Measurements from ENCODE around the gene CPNE4.
"Not testable (repeated sequence)": the region's sequence is repeated elsewhere in the genome, so short reads cannot be mapped to it uniquely, and the experiment has no call there.

Gene CPNE4

DNA sequence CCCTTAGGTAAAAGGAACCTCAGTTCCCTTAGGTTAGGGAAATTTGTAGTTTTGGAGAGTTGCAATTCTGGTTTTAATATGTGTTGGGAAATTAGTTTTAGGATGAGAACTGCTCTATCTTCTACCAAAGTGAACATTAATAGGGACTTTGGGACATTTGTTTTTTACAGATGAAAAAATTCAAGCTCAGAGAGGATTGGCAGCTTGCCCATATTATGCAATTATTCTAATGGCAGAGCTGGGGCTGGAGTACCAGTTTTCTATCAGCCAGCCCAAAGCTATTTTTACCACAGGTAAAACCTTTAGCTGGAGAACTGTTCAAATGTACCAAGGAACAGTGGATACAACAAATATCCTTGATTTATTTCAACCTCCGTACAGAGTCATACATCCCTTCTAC lies 127.0 kb downstream of the CPNE4 start:
- H3K27me3 ChIP-seq (ENCODE audit: control insufficient read depth, insufficient read depth, low read length), result no peaks in the 10 kb centered on the region
- no peak overlapping the region for H3K4me2 ChIP-seq (ENCODE audit: low read length)
- H3K9me3 ChIP-seq (replicated peaks; ENCODE audit: low read length), result no peaks in the 10 kb centered on the region
- H3K36me3 ChIP-seq (ENCODE audit: insufficient read depth, low read length), result no peaks in the 10 kb centered on the region
- no peak overlapping the region for H3K4me3 ChIP-seq (ENCODE audit: low read length)
- H3K4me1 ChIP-seq (ENCODE audit: control insufficient read depth, insufficient read depth, low read length), result peaks cover 18% of the 10 kb centered on the region
- no peak overlapping the region for H3K9ac ChIP-seq (ENCODE audit: low read depth, low read length)

GRCh38 chr3:131903988-131904415 lies 130.8 kb downstream of the CPNE4 start:
- no peaks in the 10 kb centered on the region for H3K36me3 ChIP-seq (ENCODE audit: insufficient read depth, low read length)
- H3K9me3 ChIP-seq (replicated peaks; ENCODE audit: low read length), result no peaks in the 10 kb centered on the region
- H3K4me3 ChIP-seq (ENCODE audit: low read length), result no peak overlapping the region
- H3K4me2 ChIP-seq (ENCODE audit: low read length), result peak overlapping the region; percentile 59
- H3K4me1 ChIP-seq (ENCODE audit: control insufficient read depth, insufficient read depth, low read length), result peaks cover 20% of the 10 kb centered on the region
- H3K9ac ChIP-seq (ENCODE audit: low read depth, low read length), result peak overlapping the region; percentile 37
- no peaks in the 10 kb centered on the region for H3K27me3 ChIP-seq (ENCODE audit: control insufficient read depth, insufficient read depth, low read length)

DNA sequence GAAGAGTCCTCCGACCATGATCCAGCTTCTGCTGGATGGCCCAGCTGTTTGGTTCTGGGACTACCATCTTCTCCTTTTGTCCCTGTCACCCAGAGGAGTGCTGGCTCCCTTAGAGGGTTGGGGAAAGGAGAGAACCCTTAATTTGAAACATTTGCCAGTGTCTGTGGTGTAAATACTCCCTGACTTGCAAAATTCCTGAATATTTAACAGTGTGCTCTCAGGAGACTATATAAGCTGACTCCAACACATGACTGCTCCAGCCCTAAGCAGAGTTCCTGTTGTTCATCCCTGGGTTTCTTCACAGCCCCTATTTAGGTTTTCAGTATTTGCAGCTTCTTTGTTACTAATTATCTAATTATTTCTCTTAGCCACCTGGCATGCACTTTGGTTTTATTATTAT lies 133.1 kb downstream of the CPNE4 start:
- Histone ChIP-seq H3K9me3 (replicated peaks; ENCODE audit: low read length) (no peaks in the 10 kb centered on the region), H3K4me1 (ENCODE audit: control insufficient read depth, insufficient read depth, low read length) (peaks cover 20% of the 10 kb centered on the region), H3K4me3 (ENCODE audit: low read length) (no peak overlapping the region), H3K36me3 (ENCODE audit: insufficient read depth, low read length) (no peaks in the 10 kb centered on the region), H3K4me2 (ENCODE audit: low read length) (no peak overlapping the region), H3K27me3 (ENCODE audit: control insufficient read depth, insufficient read depth, low read length) (no peaks in the 10 kb centered on the region), H3K9ac (ENCODE audit: low read depth, low read length) (no peak overlapping the region)

DNA sequence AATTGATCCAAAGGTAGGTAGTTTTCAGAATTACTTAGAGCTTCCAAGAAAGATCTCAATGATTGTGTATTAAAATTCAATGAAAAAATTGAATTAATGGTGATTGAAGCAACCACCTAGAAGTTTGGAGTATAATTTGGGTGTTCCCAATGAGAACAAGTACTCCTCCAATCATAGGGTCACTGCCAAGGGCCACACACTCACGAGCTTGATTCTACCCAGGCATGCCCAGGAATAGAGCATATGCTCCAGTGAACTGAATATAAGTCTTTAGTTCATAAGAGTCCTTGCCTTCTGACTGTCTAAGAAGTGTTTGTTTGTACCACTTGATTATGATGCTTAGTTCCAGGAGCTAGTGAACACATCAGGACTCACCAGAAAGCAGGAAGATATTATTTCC lies 133.9 kb downstream of the CPNE4 start:
- Histone ChIP-seq H3K4me3 (ENCODE audit: low read length) (no peak overlapping the region), H3K4me1 (ENCODE audit: control insufficient read depth, insufficient read depth, low read length) (peaks cover 20% of the 10 kb centered on the region), H3K27me3 (ENCODE audit: control insufficient read depth, insufficient read depth, low read length) (no peaks in the 10 kb centered on the region), H3K9ac (ENCODE audit: low read depth, low read length) (no peak overlapping the region), H3K36me3 (ENCODE audit: insufficient read depth, low read length) (no peaks in the 10 kb centered on the region), H3K4me2 (ENCODE audit: low read length) (no peak overlapping the region), H3K9me3 (replicated peaks; ENCODE audit: low read length) (no peaks in the 10 kb centered on the region)

- no peaks in the 10 kb centered on the region for H3K9me3 ChIP-seq (replicated peaks; ENCODE audit: low read length)
These were observed 135.8 kb downstream of the CPNE4 start for GRCh38 chr3:131899021-131899420.

DNA sequence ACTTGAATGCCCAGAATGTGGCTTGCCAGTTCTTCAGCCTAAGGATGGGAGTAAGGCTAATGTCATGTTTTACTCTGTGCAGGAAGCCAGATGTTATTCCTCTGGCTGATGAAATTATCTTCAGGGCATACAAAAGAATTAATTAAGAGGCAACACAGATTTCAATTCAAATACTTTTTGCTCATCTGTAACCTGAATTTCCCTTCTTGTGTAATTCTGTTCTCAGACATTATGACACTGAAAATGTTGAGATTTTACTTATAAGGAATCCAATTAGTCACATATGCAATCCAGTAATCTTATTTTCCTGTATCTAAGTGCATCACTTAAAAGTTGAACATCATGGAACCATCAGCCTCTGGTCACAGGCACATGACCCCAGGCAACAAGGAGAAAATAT lies 136.5 kb downstream of the CPNE4 start:
- Histone ChIP-seq H3K27me3 (ENCODE audit: control insufficient read depth, insufficient read depth, low read length) (no peaks in the 10 kb centered on the region), H3K36me3 (ENCODE audit: insufficient read depth, low read length) (no peaks in the 10 kb centered on the region), H3K4me1 (ENCODE audit: control insufficient read depth, insufficient read depth, low read length) (peaks cover 7% of the 10 kb centered on the region), H3K9me3 (replicated peaks; ENCODE audit: low read length) (no peaks in the 10 kb centered on the region), H3K4me3 (ENCODE audit: low read length) (no peak overlapping the region), H3K4me2 (ENCODE audit: low read length) (no peak overlapping the region), H3K9ac (ENCODE audit: low read depth, low read length) (no peak overlapping the region)

More at GRCh38 chr3:131899021-131899420, 135.8 kb downstream of the CPNE4 start:
- H3K4me3 ChIP-seq (ENCODE audit: low read length), result no peak overlapping the region
- no peaks in the 10 kb centered on the region for H3K27me3 ChIP-seq (ENCODE audit: control insufficient read depth, insufficient read depth, low read length)
- no peak overlapping the region for H3K4me2 ChIP-seq (ENCODE audit: low read length)
- no peak overlapping the region for H3K9ac ChIP-seq (ENCODE audit: low read depth, low read length)
- H3K36me3 ChIP-seq (ENCODE audit: insufficient read depth, low read length), result no peaks in the 10 kb centered on the region
- peaks cover 11% of the 10 kb centered on the region for H3K4me1 ChIP-seq (ENCODE audit: control insufficient read depth, insufficient read depth, low read length)

DNA sequence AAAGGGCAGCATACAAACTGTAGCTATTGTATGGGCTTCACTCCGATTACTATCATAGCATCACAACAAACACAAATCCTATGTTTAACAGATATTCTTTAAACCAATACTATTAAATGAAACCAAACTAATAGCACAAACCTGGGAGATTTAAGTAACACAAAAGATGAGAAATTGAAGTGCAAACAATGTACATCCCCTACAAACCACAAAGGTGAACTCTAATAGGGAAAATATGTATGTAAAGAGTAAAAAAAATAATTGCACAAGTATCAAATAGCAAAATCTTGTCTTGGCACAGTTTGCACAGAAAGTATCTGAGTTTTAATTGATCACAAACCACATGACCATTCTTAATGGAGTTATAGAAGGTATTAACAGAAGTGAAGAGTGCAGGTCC lies 138.5 kb downstream of the CPNE4 start:
- H3K4me1 ChIP-seq (ENCODE audit: control insufficient read depth, insufficient read depth, low read length), result no peaks in the 10 kb centered on the region
- H3K9ac ChIP-seq (ENCODE audit: low read depth, low read length), result no peak overlapping the region
- H3K4me2 ChIP-seq (ENCODE audit: low read length), result no peak overlapping the region
- no peaks in the 10 kb centered on the region for H3K27me3 ChIP-seq (ENCODE audit: control insufficient read depth, insufficient read depth, low read length)
- no peak overlapping the region for H3K4me3 ChIP-seq (ENCODE audit: low read length)
- H3K36me3 ChIP-seq (ENCODE audit: insufficient read depth, low read length), result no peaks in the 10 kb centered on the region
- no peaks in the 10 kb centered on the region for H3K9me3 ChIP-seq (replicated peaks; ENCODE audit: low read length)

- Histone ChIP-seq H3K9me3 (replicated peaks; ENCODE audit: low read length) (no peaks in the 10 kb centered on the region), H3K4me1 (ENCODE audit: control insufficient read depth, insufficient read depth, low read length) (no peaks in the 10 kb centered on the region)
These were observed 139.0 kb downstream of the CPNE4 start for GRCh38 chr3:131895766-131896165.

DNA sequence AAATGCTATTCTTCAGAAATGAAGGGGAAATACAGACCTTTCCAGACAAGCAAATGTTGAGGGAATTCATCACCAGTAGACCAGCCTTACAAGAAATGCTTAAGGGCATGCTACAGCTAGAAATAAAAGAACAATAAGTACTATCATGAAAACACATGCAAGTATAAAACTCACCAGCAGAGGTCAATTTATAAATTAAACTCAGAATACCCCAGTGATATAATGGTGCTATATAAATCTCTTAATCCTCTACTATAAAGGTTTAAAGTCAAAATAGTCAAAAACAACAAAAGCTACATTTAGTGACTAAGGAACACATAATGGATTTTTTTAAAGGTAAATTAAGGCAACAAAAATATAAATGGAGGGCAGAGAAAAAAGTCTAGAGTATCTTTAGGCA lies 142.5 kb downstream of the CPNE4 start:
- Histone ChIP-seq H3K4me2 (ENCODE audit: low read length) (no peak overlapping the region), H3K9me3 (replicated peaks; ENCODE audit: low read length) (no peaks in the 10 kb centered on the region), H3K4me3 (ENCODE audit: low read length) (no peak overlapping the region), H3K9ac (ENCODE audit: low read depth, low read length) (no peak overlapping the region), H3K36me3 (ENCODE audit: insufficient read depth, low read length) (no peaks in the 10 kb centered on the region), H3K27me3 (ENCODE audit: control insufficient read depth, insufficient read depth, low read length) (no peaks in the 10 kb centered on the region), H3K4me1 (ENCODE audit: control insufficient read depth, insufficient read depth, low read length) (no peaks in the 10 kb centered on the region)

More at GRCh38 chr3:131895766-131896165, 139.0 kb downstream of the CPNE4 start:
- no peak overlapping the region for H3K4me2 ChIP-seq (ENCODE audit: low read length)
- no peak overlapping the region for H3K9ac ChIP-seq (ENCODE audit: low read depth, low read length)
- no peaks in the 10 kb centered on the region for H3K27me3 ChIP-seq (ENCODE audit: control insufficient read depth, insufficient read depth, low read length)
- no peak overlapping the region for H3K4me3 ChIP-seq (ENCODE audit: low read length)
- H3K36me3 ChIP-seq (ENCODE audit: insufficient read depth, low read length), result no peaks in the 10 kb centered on the region

- not testable (repeated sequence) for H3K9me3 ChIP-seq (replicated peaks; ENCODE audit: low read length); H3K9ac ChIP-seq (ENCODE audit: low read depth, low read length); H3K27me3 ChIP-seq (ENCODE audit: control insufficient read depth, insufficient read depth, low read length); H3K4me3 ChIP-seq (ENCODE audit: low read length); H3K36me3 ChIP-seq (ENCODE audit: insufficient read depth, low read length); H3K4me2 ChIP-seq (ENCODE audit: low read length)
- H3K4me1 ChIP-seq (ENCODE audit: control insufficient read depth, insufficient read depth, low read length), result peaks cover 10% of the 10 kb centered on the region
These were observed 148.9 kb downstream of the CPNE4 start for GRCh38 chr3:131885871-131886270.

- H3K4me2 ChIP-seq (ENCODE audit: low read length), result no peak overlapping the region
- no peaks in the 10 kb centered on the region for H3K9me3 ChIP-seq (replicated peaks; ENCODE audit: low read length)
- no peaks in the 10 kb centered on the region for H3K27me3 ChIP-seq (ENCODE audit: control insufficient read depth, insufficient read depth, low read length)
- peaks cover 10% of the 10 kb centered on the region for H3K4me1 ChIP-seq (ENCODE audit: control insufficient read depth, insufficient read depth, low read length)
- H3K36me3 ChIP-seq (ENCODE audit: insufficient read depth, low read length), result no peaks in the 10 kb centered on the region
- no peak overlapping the region for H3K4me3 ChIP-seq (ENCODE audit: low read length)
- H3K9ac ChIP-seq (ENCODE audit: low read depth, low read length), result no peak overlapping the region
These were observed 151.0 kb downstream of the CPNE4 start for GRCh38 chr3:131883711-131884407.

DNA sequence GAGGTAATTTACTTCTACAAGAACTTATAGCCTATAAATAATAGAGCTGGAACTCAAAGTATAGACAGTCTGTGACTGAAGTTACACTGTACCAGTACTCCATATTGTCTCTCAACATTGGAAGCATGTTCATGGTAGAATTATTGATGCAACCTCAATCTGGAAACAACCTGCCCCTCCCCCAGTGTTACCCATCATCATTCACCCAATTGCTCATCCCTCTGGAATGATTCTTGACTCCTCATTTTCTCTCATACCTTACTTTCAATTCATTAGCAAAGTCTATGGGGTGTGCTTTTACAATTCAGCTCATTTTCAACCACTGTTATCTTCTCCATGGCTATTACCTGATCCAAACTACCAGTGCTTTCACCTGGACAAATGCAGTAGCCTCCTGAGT lies 151.7 kb downstream of the CPNE4 start:
- Histone ChIP-seq H3K4me3 (ENCODE audit: low read length) (no peak overlapping the region), H3K9me3 (replicated peaks; ENCODE audit: low read length) (no peaks in the 10 kb centered on the region)

More for the DNA sequence above, 151.7 kb downstream of the CPNE4 start:
- Histone ChIP-seq H3K4me2 (ENCODE audit: low read length) (no peak overlapping the region), H3K9ac (ENCODE audit: low read depth, low read length) (no peak overlapping the region), H3K4me1 (ENCODE audit: control insufficient read depth, insufficient read depth, low read length) (peaks cover 10% of the 10 kb centered on the region), H3K36me3 (ENCODE audit: insufficient read depth, low read length) (no peaks in the 10 kb centered on the region), H3K27me3 (ENCODE audit: control insufficient read depth, insufficient read depth, low read length) (no peaks in the 10 kb centered on the region)

Measured in skeletal muscle satellite cell (primary cell).